Activated CD4-positive, alpha-beta T cell treated with anti-CD3 and anti-CD28 coated beads for 36 hours (primary cell): ENCODE measurements around the gene CFAP97D2. TPM values are rescaled to one million over a fixed set of nuclear protein-coding genes. Genes with fewer than 3 reads are reported as not detected.
A peak's percentile ranks its signal among the peaks of the same experiment; 100 is the strongest.
"Not testable (repeated sequence)": the region's sequence is repeated elsewhere in the genome, so short reads cannot be mapped to it uniquely, and the experiment has no call there.

Source experiments
- ATAC-seq: fragments of 200-7000 bp; cut with Tn5 transposase; one replicate; pipeline ENCODE4 v1.10.0; 2021; ENCODE audit warnings: mild to moderate bottlenecking, moderate library complexity
- CTCF ChIA-PET: fragments of 350-600 bp; sonication (Branson Sonifier 250); formaldehyde crosslinking; loops from one replicate; lab custom pipeline; 2021; ENCODE audit warnings: antibody characterized with exemption; lab: Charles Lee
- POLR2A ChIA-PET: fragments of 350-600 bp; sonication (Branson Sonifier 250); formaldehyde crosslinking; loops from one replicate; lab custom pipeline; 2021; ENCODE audit warnings: antibody characterized with exemption, inconsistent platforms; lab: Charles Lee
- DNase-seq: peaks from one replicate; pipeline ENCODE4 v3.0.0-alpha.2; 2020
- H3K27ac Mint-ChIP-seq: one replicate; pipeline ENCODE4 v1.8.0; 2021; ENCODE audit warnings: mixed read lengths
- H3K27me3 Mint-ChIP-seq: one replicate; pipeline ENCODE4 v1.8.0; 2021; ENCODE audit warnings: mixed read lengths
- H3K36me3 Mint-ChIP-seq: one replicate; pipeline ENCODE4 v1.8.0; 2021; ENCODE audit warnings: low read depth, mixed read lengths
- H3K4me1 Mint-ChIP-seq: one replicate; pipeline ENCODE4 v1.8.0; 2021; ENCODE audit warnings: mixed read lengths
- H3K4me3 Mint-ChIP-seq: one replicate; pipeline ENCODE4 v1.8.0; 2021; ENCODE audit warnings: mild to moderate bottlenecking, moderate library complexity, mixed read lengths
- H3K9me3 Mint-ChIP-seq: one replicate; pipeline ENCODE4 v1.8.0; 2021; ENCODE audit warnings: low read depth, mixed read lengths
- intact Hi-C, 2 experiments: fragments of 100-400 bp; cut with DNase I in 1 of 2; cut with micrococcal nuclease in 1 of 2; formaldehyde crosslinking; loops; one replicate each; pipeline versions ENCODE4 v1.14.2 to v1.15.1; 2022 to 2024; cut with DNase I, micrococcal nuclease
- total RNA-seq, 2 experiments: library from RNA; stranded (reverse); gene quantifications; one replicate each; pipeline ENCODE4 v1.2.3, GENCODE V29; 2021

Gene CFAP97D2
- total RNA-seq = not detected

GRCh38 chr13:114179087-114179658, at the start of gene CFAP97D2:
TSS of gene CFAP97D2 (plus strand) at chr13:114179257. CDS start at chr13:114179331, 74 bp downstream.
- peaks cover 36% of the 10 kb centered on the region for H3K4me1 Mint-ChIP-seq
- CTCF ChIA-PET = no interaction called here
- DNase-seq (no peak), ATAC-seq (no peak)
- H3K36me3 Mint-ChIP-seq = no peaks in the 10 kb centered on the region
- H3K27ac Mint-ChIP-seq = no peak within 1 kb of the TSS
- H3K4me3 Mint-ChIP-seq = no peak within 1 kb of the TSS
- intact Hi-C loops = no loop called here
- no peaks in the 10 kb centered on the region for H3K9me3 Mint-ChIP-seq
- POLR2A ChIA-PET = interaction anchor here (0.5 to 0.6 kb wide), 2 partner anchors 265 to 447 kb away, joined by 3 read pairs; no protein-coding TSS in a partner anchor
- H3K27me3 Mint-ChIP-seq = no peaks in the 10 kb centered on the region

DNA sequence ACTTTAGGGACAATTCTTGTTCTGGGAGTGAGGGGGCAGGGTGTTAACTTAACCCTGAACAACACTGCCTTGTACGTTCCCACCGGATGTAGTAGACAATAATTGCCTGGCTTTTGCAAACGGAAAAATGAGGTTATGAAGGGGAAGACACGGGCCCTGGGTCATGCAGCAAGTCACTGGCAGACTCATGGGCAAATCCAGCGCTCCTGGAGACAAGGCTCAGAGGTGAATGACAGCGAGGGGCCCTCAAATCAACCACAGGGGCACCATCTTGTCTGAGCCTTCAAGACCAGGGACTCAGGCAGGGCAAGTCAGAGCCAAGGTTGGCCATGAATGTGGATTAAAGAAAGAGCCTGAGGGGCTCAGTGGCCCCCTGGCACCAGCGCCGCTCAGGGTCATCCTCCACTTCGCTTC, 49.4 kb upstream of the CFAP97D2 start:
- peaks cover 7% of the 10 kb centered on the region for H3K9me3 Mint-ChIP-seq
- ATAC-seq (peak; percentile 30), DNase-seq (peak; percentile 73)
- CTCF ChIA-PET = interaction anchor here (0.7 to 1.7 kb wide), 5 partner anchors 15 to 97 kb away, joined by 3 to 6 read pairs (median 5); no protein-coding TSS in a partner anchor
- POLR2A ChIA-PET = interaction anchor here (1.3 kb wide), 1 partner anchor 62 kb away, joined by 3 read pairs; no protein-coding TSS in a partner anchor
- H3K4me1 Mint-ChIP-seq = peaks cover 62% of the 10 kb centered on the region
- peaks cover 35% of the 10 kb centered on the region for H3K36me3 Mint-ChIP-seq
- intact Hi-C loops = loop anchor here (1.0 to 5.0 kb wide), 8 partner anchors 19 to 1442 kb away; partner anchors contain the start of genes CDC16 (in 1 of the 2), CHAMP1 (in 1 of the 2), CUL4A (in 1 of the 2) and DCUN1D2 (in 1 of the 2)
- peak overlapping the region; percentile 95 for H3K27ac Mint-ChIP-seq
- H3K4me3 Mint-ChIP-seq = peak overlapping the region; percentile 100
- no peaks in the 10 kb centered on the region for H3K27me3 Mint-ChIP-seq

GRCh38 chr13:114130131-114130836, 48.8 kb upstream of the CFAP97D2 start:
- no peak for ATAC-seq
- peaks cover 58% of the 10 kb centered on the region for H3K4me1 Mint-ChIP-seq
- POLR2A ChIA-PET = interaction anchor here (1.1 to 1.3 kb wide), 3 partner anchors 10 to 63 kb away, joined by 3 to 5 read pairs (median 4); no protein-coding TSS in a partner anchor
- intact Hi-C loops = loop anchor here in 1 of 2 experiments (2.0 to 5.0 kb wide), 3 partner anchors 97 to 923 kb away; partner anchors contain the start of genes CUL4A, DCUN1D2 and PCID2
- peak overlapping the region; percentile 95 for H3K27ac Mint-ChIP-seq
- H3K27me3 Mint-ChIP-seq = no peaks in the 10 kb centered on the region
- peak overlapping the region; percentile 100 for H3K4me3 Mint-ChIP-seq
- H3K36me3 Mint-ChIP-seq = peaks cover 28% of the 10 kb centered on the region
- CTCF ChIA-PET = interaction anchor here (1.0 to 1.4 kb wide), 5 partner anchors 13 to 96 kb away, joined by 3 to 6 read pairs (median 3); no protein-coding TSS in a partner anchor
- H3K9me3 Mint-ChIP-seq = peaks cover 5% of the 10 kb centered on the region
- no peak for DNase-seq

DNA sequence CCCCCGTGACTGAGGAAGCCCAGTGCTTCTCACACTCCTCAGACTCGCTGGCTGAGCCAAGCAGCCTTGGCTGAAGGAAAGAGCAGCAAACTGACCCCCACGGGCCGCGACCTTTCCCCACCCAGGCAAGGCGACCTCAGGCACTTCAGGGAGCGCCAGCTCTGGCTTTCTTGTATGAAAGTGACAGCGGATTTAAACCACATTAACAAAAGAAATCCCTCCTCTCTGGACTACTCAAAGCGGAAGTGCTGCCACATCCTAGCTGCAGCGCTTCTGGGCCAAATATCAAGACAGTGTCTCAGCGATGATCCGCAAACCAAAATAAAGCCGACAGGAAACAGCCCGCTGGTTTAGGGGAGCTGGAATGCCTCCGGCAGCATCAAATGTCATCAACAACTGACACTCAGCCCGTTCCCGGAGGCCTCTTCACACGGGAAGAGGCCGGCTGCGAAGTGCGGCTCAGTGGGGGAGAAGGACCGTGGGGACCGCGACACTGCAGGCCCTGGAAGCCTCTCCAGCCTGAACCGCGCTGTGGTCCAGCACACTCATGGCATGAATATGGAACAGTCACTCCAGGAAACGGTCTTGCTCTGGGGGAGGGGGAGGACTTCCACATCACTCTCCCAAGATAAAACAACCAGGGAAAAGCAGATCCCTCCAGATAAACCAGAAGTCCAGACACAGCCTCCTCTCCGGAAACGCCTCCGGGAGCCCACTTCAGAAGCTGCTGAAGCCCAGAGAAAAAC, 48.0 kb upstream of the CFAP97D2 start:
- Mint-ChIP-seq H3K36me3 (peaks cover 25% of the 10 kb centered on the region), H3K4me1 (peaks cover 54% of the 10 kb centered on the region)
- CTCF ChIA-PET = interaction anchor here (1.0 to 1.4 kb wide), 6 partner anchors 12 to 94 kb away, joined by 3 to 7 read pairs (median 4); no protein-coding TSS in a partner anchor

DNA sequence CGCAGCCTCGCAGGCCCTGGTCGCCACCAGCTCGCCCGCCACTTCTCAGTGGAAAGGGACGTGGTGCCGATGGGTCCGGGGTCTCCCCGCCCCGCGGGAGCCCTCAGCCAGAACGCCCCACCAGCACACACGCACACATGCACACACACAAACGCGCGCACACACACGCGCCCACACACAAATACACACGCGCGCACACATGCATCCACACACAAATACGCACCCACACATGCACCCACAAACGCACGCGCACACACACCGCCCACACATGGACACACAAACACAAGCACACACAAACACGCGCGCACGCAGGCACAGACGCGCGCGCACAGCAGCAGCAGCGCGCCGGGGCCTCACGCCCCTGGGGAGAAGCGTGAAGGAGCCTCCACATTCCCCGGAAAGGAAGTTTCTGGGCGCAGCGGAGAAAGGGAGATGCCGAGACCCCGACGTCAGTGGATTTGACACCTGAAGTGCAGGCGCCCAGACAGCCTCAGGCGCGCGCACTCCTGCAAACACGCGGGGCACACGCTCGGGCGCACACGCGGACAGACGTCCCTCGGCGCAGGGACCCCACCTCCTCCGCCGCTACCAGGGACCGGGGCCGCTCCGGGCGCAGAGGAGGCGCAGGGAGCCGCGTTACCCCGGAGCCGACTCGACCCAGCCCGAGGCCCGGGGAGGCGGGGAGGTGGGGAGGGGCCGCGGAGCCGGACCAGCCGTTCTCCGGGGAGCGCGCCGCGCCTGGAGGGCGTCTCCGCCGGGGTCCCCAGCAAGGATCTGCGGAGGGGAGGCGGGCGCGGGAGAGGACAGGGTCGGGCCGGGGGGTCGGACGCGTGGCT, 47.3 kb upstream of the CFAP97D2 start:
- H3K4me3 Mint-ChIP-seq = peak overlapping the region; percentile 100
- peak; percentile 56 for DNase-seq
- H3K27me3 Mint-ChIP-seq = no peaks in the 10 kb centered on the region
- ChIA-PET CTCF (interaction anchor here (1.2 to 1.4 kb wide), 4 partner anchors 16 to 93 kb away, joined by 3 to 7 read pairs (median 5); no protein-coding TSS in a partner anchor), POLR2A (interaction anchor here (0.8 to 1.2 kb wide), 3 partner anchors 9 to 22 kb away, joined by 3 to 5 read pairs (median 4); no protein-coding TSS in a partner anchor)
- H3K4me1 Mint-ChIP-seq = peaks cover 46% of the 10 kb centered on the region
- peak overlapping the region; percentile 95 for H3K27ac Mint-ChIP-seq
- intact Hi-C loops = loop anchor here in 1 of 2 experiments (1.0 to 5.0 kb wide), 4 partner anchors 8 to 924 kb away; partner anchors contain the start of genes CUL4A, DCUN1D2 and PCID2
- no peaks in the 10 kb centered on the region for H3K9me3 Mint-ChIP-seq
- peaks cover 20% of the 10 kb centered on the region for H3K36me3 Mint-ChIP-seq
- ATAC-seq = peak; percentile 2

More for the DNA sequence above, 48.0 kb upstream of the CFAP97D2 start:
- POLR2A ChIA-PET = interaction anchor here (0.8 to 1.2 kb wide), 3 partner anchors 10 to 22 kb away, joined by 3 to 5 read pairs (median 4); no protein-coding TSS in a partner anchor
- H3K27me3 Mint-ChIP-seq = no peaks in the 10 kb centered on the region
- intact Hi-C loops = loop anchor here in 1 of 2 experiments (2.0 to 5.0 kb wide), 3 partner anchors 96 to 924 kb away; partner anchors contain the start of genes CUL4A, DCUN1D2 and PCID2
- peaks cover 4% of the 10 kb centered on the region for H3K9me3 Mint-ChIP-seq
- H3K27ac Mint-ChIP-seq = peak overlapping the region; percentile 95
- DNase-seq = peak; percentile 80
- peak overlapping the region; percentile 100 for H3K4me3 Mint-ChIP-seq
- peak; percentile 36 for ATAC-seq

GRCh38 chr13:114132419-114133121, 46.5 kb upstream of the CFAP97D2 start, which contains the start of gene RASA3:
TSS of gene RASA3 (minus strand) at chr13:114132623. CDS start at chr13:114132489, 134 bp downstream.
- Mint-ChIP-seq H3K27ac (peak within 1 kb of the TSS; percentile 95), H3K4me3 (peak within 1 kb of the TSS; percentile 100), H3K4me1 (peaks cover 39% of the 10 kb centered on the region), H3K9me3 (no peaks in the 10 kb centered on the region), H3K27me3 (no peaks in the 10 kb centered on the region), H3K36me3 (peaks cover 14% of the 10 kb centered on the region)
- POLR2A ChIA-PET = no interaction called here
- CTCF ChIA-PET = interaction anchor here (1.3 kb wide), 1 partner anchor 20 kb away, joined by 4 read pairs; no protein-coding TSS in a partner anchor
- ATAC-seq (peak; percentile 35), DNase-seq (peak; percentile 74)
- intact Hi-C loops = loop anchor here in 1 of 2 experiments (1.0 to 5.0 kb wide), 3 partner anchors 8 to 925 kb away; partner anchors contain the start of genes CUL4A, DCUN1D2 and PCID2

DNA sequence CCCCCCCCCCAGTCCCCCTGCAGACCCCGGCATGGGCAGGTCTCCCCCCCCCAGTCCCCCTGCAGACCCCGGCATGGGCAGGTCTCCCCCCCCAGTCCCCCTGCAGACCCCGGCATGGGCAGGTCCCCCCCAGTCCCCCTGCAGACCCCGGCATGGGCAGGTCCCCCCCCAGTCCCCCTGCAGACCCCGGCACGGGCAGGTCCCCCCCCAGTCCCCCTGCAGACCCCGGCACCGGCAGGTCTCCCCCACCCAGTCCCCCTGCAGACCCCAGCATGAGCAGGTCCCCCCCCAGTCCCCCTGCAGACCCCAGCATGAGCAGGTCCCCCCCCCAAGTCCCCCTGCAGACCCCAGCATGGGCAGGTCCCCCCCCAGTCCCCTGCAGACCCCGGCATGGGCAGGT, 45.9 kb upstream of the CFAP97D2 start:
- CTCF ChIA-PET, POLR2A ChIA-PET: not testable (repeated sequence)
- H3K4me1 Mint-ChIP-seq = peaks cover 33% of the 10 kb centered on the region

DNA sequence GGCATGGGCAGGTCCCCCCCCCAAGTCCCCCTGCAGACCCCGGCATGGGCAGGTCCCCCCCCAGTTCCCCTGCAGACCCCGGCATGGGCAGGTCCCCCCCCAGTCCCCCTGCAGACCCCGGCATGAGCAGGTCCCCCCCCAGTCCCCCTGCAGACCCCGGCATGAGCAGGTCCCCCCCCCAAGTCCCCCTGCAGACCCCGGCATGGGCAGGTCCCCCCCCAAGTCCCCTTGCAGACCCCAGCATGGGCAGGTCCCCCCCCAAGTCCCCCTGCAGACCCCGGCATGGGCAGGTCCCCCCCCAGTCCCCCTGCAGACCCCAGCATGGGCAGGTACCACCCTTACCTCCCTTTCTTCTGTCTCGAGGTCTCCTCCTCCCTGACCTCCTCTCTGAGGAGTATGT, 45.5 kb upstream of the CFAP97D2 start:
- DNase-seq, H3K27me3 Mint-ChIP-seq, H3K9me3 Mint-ChIP-seq, ATAC-seq, CTCF ChIA-PET, POLR2A ChIA-PET: not testable (repeated sequence)
- intact Hi-C loops = loop anchor here in 1 of 2 experiments (5.0 kb wide), 2 partner anchors 641 to 926 kb away; partner anchors contain the start of genes CUL4A, DCUN1D2 and PCID2
- Mint-ChIP-seq H3K4me1 (peaks cover 29% of the 10 kb centered on the region), H3K36me3 (peaks cover 11% of the 10 kb centered on the region), H3K27ac (peak overlapping the region; percentile 49), H3K4me3 (peak overlapping the region; percentile 62)

More for the DNA sequence above, 45.9 kb upstream of the CFAP97D2 start:
- H3K4me3 Mint-ChIP-seq = peak overlapping the region; percentile 57
- H3K9me3 Mint-ChIP-seq, ATAC-seq, H3K27ac Mint-ChIP-seq, H3K27me3 Mint-ChIP-seq, DNase-seq: not testable (repeated sequence)
- intact Hi-C loops = loop anchor here in 1 of 2 experiments (5.0 kb wide), 2 partner anchors 641 to 926 kb away; partner anchors contain the start of genes CUL4A, DCUN1D2 and PCID2
- H3K36me3 Mint-ChIP-seq = peaks cover 14% of the 10 kb centered on the region
